ENCODE data around the gene RBM18.

Gene RBM18

GRCh38 chr9:122294531-122294930, 29.9 kb upstream of the RBM18 start:
- no peak overlapping the region for H3K27ac ChIP-seq
- no peak for TF ChIP-seq CTCF (conservative IDR thresholded peaks at IDR 0.05)

- TF ChIP-seq CTCF (conservative IDR thresholded peaks at IDR 0.05) = no peak
- no peak overlapping the region for H3K27ac ChIP-seq
These were observed 26.8 kb upstream of the RBM18 start for GRCh38 chr9:122291458-122291857.

DNA sequence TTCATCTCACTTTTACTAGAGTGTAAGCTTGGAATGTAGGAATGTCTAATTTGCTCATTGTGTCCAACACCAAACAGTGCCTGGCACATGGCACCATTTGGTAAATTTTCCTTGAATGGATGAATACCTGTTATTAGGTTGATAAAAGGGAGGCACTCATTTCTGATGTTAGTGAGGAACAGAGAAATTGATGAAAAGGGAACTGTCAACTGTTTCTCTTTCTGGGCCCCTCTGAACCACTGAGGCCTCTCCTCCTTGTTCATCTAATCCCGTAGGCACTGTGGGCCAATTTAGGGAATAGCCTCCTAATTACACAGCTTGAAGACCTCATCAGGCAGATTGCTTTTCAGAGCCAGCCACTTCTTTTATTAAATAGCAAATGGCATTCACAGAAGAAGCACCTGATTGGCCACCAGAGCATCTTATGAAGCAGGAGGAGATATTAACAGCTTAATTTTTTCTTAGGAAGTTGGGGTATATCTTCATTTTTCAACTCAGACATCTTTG, 22.6 kb upstream of the RBM18 start:
- no peak overlapping the region for H3K27ac ChIP-seq
- no peak for TF ChIP-seq CTCF (conservative IDR thresholded peaks at IDR 0.05)

DNA sequence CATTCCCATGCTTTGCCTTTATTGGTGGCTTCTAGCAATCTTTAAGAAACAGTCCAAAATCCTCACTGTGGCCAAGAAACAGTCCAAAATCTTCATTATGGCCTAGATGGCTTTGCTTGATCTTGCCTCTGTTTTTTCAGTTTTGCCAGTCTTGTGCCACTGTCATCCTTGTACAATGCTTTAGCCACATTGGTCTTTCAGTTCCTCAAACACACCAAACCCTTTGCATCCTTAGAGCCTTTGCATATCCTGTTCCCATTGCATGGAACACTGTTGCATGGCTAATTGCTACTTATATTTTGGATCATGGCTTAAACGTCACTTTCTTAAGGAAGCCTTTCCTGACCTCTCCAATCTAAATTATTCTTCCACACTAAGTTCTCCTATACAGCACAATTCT, 22.1 kb upstream of the RBM18 start:
- no peak overlapping the region for H3K27ac ChIP-seq
- no peak for TF ChIP-seq CTCF (conservative IDR thresholded peaks at IDR 0.05)

DNA sequence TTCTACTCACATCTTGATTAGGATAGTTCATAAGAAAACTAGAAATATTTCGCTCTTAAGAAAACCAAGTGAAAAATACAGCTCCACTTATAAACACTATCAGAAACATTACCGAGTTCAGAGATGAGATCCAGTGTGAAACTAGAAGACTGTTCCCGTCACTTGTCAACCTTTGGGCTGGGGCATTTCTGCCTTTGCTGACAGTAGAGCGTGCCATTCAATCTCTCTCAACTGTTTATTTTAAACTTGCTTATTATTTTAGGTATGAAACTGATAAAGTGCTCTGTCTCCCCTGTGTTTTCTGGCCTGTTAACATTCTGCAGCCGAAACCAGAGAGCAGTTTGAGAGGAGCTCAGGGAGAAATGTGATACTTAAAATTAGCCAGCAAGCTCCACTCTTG, 16.7 kb upstream of the RBM18 start:
- TF ChIP-seq CTCF (conservative IDR thresholded peaks at IDR 0.05) = no peak
- H3K27ac ChIP-seq = no peak overlapping the region

- TF ChIP-seq CTCF (conservative IDR thresholded peaks at IDR 0.05) = no peak
- H3K27ac ChIP-seq = no peak overlapping the region
These were observed 12.8 kb upstream of the RBM18 start for GRCh38 chr9:122277285-122277897.

GRCh38 chr9:122276096-122276495, 11.5 kb upstream of the RBM18 start:
- TF ChIP-seq CTCF (conservative IDR thresholded peaks at IDR 0.05) = no peak

More at GRCh38 chr9:122276096-122276495, 11.5 kb upstream of the RBM18 start:
- no peak overlapping the region for H3K27ac ChIP-seq
